PC-3 (cell line): ENCODE measurements around the gene DNPEP. TPM values are rescaled to one million over a fixed set of nuclear protein-coding genes. Genes with fewer than 3 reads are reported as not detected.

Source experiments
- ATAC-seq: fragments of 200-7000 bp; cut with Tn5 transposase; 2 replicates; pipeline ENCODE4 v1.9.1; 2020; ENCODE audit warnings: mild to moderate bottlenecking, moderate library complexity
- BruUV-seq: library from RNA; stranded (reverse); fragments of 400-500 nt; replicated peaks from 2 replicates; lab custom pipeline; 2021; lab: Mats Ljungman, UMichigan
- CTCF ChIA-PET: fragments of 300-600 bp; sonication (Branson Sonifier 250); formaldehyde crosslinking; loops from one replicate; lab custom pipeline; 2022; ENCODE audit warnings: antibody characterized with exemption; lab: Charles Lee
- POLR2A ChIA-PET: fragments of 300-600 bp; sonication (Branson Sonifier 250); formaldehyde crosslinking; loops from one replicate; lab custom pipeline; 2022; ENCODE audit warnings: antibody characterized with exemption; ENCODE audit not compliant: unreplicated experiment; lab: Charles Lee
- DNase-seq: peaks from one replicate; pipeline ENCODE4 v3.0.0-alpha.2; 2015
- H2AFZ ChIP-seq: fragments of 300-600 bp; sonication (generic); 2 replicates; pipeline ENCODE4 v1.6.0; 2016; ENCODE audit warnings: antibody characterized with exemption, low read length
- H3F3A ChIP-seq: fragments of 300-600 bp; sonication (generic); one replicate; pipeline ENCODE4 v1.6.0; 2017; ENCODE audit warnings: antibody characterized with exemption, low read length, control low read depth, mild to moderate bottlenecking; ENCODE audit not compliant: unreplicated experiment
- H3K27ac ChIP-seq: fragments of 300-600 bp; sonication (generic); 2 replicates; pipeline ENCODE4 v1.5.1; 2016; ENCODE audit warnings: mild to moderate bottlenecking, low read length
- H3K27me3 ChIP-seq: fragments of 300-600 bp; sonication (generic); 2 replicates; pipeline ENCODE4 v1.6.1; 2016; ENCODE audit warnings: low read length, mixed read lengths
- H3K36me3 ChIP-seq: fragments of 300-600 bp; sonication (generic); 2 replicates; pipeline ENCODE4 v1.6.1; 2016; ENCODE audit warnings: low read depth, mixed run types, low read length, mixed read lengths
- H3K4me1 ChIP-seq: fragments of 300-600 bp; sonication (generic); 2 replicates; pipeline ENCODE4 v1.5.1; 2016; ENCODE audit warnings: low read length; ENCODE audit not compliant: insufficient read depth
- H3K4me2 ChIP-seq: fragments of 300-600 bp; sonication (generic); 2 replicates; pipeline ENCODE4 v1.6.0; 2016; ENCODE audit warnings: low read length
- H3K4me3 ChIP-seq: fragments of 300-600 bp; sonication (generic); 2 replicates; pipeline ENCODE4 v1.5.1; 2016; ENCODE audit warnings: mild to moderate bottlenecking, low read length, mixed read lengths
- H3K79me2 ChIP-seq: fragments of 300-600 bp; sonication (generic); 2 replicates; pipeline ENCODE4 v1.6.1; 2017; ENCODE audit warnings: low read length, mixed read lengths
- H3K9ac ChIP-seq: fragments of 300-600 bp; sonication (generic); 2 replicates; pipeline ENCODE4 v1.6.0; 2016; ENCODE audit warnings: mild to moderate bottlenecking, low read length
- H3K9me2 ChIP-seq: fragments of 300-600 bp; sonication (generic); replicated peaks from 2 replicates; pipeline ENCODE4 v1.6.1; 2016; ENCODE audit warnings: mixed run types, low read length, mixed read lengths
- H3K9me3 ChIP-seq: fragments of 300-600 bp; sonication (generic); 2 replicates; pipeline ENCODE4 v1.6.1; 2016; ENCODE audit warnings: low read length, mixed read lengths
- H4K20me1 ChIP-seq: fragments of 300-600 bp; sonication (generic); 2 replicates; pipeline ENCODE4 v1.6.1; 2016; ENCODE audit warnings: low read length, mixed read lengths
- EZH2 ChIP-seq: fragments of 300-600 bp; sonication (generic); IDR thresholded peaks from one replicate; pipeline ENCODE4 v1.6.1; 2017; ENCODE audit warnings: antibody characterized with exemption, mild to moderate bottlenecking, low read length; ENCODE audit not compliant: unreplicated experiment
- EZH2phosphoT487 ChIP-seq: fragments of 300-600 bp; sonication (generic); IDR thresholded peaks from 2 replicates; pipeline ENCODE4 v1.6.1; 2018; ENCODE audit warnings: mild to moderate bottlenecking, antibody characterized with exemption, low read length, borderline replicate concordance
- intact Hi-C: fragments of 100-400 bp; cut with micrococcal nuclease; formaldehyde crosslinking; loops from 2 replicates; pipeline ENCODE4 v1.9.0; 2023
- total RNA-seq: library from RNA; depleted of rRNA; stranded (reverse); fragments of >200 nt; gene quantifications from 2 replicates; pipeline ENCODE4 v1.2.3, GENCODE V29; 2014
- TF ChIP-seq, protein P1 (sequence below): fragments of 300-600 bp; sonication (generic); conservative IDR thresholded peaks from 2 replicates; pipeline ENCODE4 v1.5.1; 2017; ENCODE audit warnings: antibody characterized with exemption, low read depth, mild to moderate bottlenecking, low read length

DNPEP gene
- total RNA-seq, 1 experiment from 2014 or later, result 114 TPM

DNA sequence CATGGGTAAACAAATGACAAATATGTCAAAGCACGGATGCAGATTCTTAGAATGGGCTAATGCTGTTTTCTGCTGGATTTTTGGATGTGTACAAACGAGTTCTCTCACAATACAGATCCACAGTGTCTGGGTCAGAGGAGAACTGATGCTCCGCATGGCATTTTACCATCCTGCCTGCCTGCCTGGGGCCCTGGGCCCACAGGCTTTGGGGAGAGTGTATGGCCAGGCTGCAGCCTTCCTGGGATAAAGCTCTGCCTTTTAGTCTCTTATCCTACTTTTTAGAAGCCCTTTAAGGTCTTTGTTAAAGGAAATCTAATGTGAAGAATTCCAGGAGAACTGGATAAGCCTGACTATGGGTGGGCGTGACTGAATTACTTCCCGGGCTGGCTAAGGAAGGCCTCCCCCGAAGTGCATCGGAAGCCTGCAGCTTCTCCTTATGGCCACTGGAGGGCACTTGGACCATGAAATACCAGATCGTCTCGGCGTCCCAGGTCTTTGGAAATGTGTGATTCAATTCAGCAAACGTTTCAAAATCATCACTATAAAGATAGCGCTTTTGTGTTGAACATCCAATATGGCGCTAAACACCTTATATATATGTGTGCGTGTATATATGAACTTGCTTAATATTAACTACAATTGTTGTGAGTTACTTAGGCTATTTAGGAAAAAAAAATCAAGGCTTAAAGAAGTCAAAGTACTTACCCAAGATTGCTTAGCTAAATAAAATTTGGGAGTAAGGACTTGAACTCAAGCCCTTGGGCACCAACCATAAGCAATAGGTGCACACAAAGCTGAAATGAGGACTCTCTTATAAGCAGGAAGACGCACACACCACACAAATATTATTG lies 15.2 kb upstream of the DNPEP start:
- H3K27me3 ChIP-seq, result no peaks in the 10 kb centered on the region
- intact Hi-C loops, result loop anchor here (1.0 to 2.0 kb wide), 2 partner anchors 50 to 127 kb away; no protein-coding TSS in a partner anchor
- no peak overlapping the region for H3K4me3 ChIP-seq
- no peaks in the 10 kb centered on the region for H3K36me3 ChIP-seq
- H3K9me3 ChIP-seq, result no peaks in the 10 kb centered on the region
- H3K4me1 ChIP-seq, result peaks cover 34% of the 10 kb centered on the region
- no peaks in the 10 kb centered on the region for H3K9me2 ChIP-seq
- 0 out of 2 replicates have a peak overlapping the region, but pooled peaks have one; percentile 6 for H2AFZ ChIP-seq
- ChIA-PET CTCF (interaction anchor here (0.5 to 2.3 kb wide), 10 partner anchors 31 to 149 kb away, joined by 3 to 21 read pairs (median 3); no protein-coding TSS in a partner anchor), POLR2A (interaction anchor here (0.7 kb wide), 1 partner anchor 79 kb away, joined by 4 read pairs; no protein-coding TSS in a partner anchor)
- DNase-seq (peak; percentile 90), ATAC-seq (peak; percentile 54)
- H3K79me2 ChIP-seq, result no peaks in the 10 kb centered on the region
- H3K27ac ChIP-seq, result no peak overlapping the region
- H3F3A ChIP-seq, result peaks cover 7% of the 10 kb centered on the region
- H3K9ac ChIP-seq, result no peak overlapping the region
- TF ChIP-seq EZH2 (no peak), EZH2phosphoT487 (no peak)
- TF ChIP-seq, protein P1, sequence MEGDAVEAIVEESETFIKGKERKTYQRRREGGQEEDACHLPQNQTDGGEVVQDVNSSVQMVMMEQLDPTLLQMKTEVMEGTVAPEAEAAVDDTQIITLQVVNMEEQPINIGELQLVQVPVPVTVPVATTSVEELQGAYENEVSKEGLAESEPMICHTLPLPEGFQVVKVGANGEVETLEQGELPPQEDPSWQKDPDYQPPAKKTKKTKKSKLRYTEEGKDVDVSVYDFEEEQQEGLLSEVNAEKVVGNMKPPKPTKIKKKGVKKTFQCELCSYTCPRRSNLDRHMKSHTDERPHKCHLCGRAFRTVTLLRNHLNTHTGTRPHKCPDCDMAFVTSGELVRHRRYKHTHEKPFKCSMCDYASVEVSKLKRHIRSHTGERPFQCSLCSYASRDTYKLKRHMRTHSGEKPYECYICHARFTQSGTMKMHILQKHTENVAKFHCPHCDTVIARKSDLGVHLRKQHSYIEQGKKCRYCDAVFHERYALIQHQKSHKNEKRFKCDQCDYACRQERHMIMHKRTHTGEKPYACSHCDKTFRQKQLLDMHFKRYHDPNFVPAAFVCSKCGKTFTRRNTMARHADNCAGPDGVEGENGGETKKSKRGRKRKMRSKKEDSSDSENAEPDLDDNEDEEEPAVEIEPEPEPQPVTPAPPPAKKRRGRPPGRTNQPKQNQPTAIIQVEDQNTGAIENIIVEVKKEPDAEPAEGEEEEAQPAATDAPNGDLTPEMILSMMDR, result peak; percentile 95
- 0 out of 2 replicates have a peak overlapping the region, but pooled peaks have one; percentile 18 for H3K4me2 ChIP-seq
- H4K20me1 ChIP-seq, result no peaks in the 10 kb centered on the region
- BruUV-seq, result no TSS peak

DNA sequence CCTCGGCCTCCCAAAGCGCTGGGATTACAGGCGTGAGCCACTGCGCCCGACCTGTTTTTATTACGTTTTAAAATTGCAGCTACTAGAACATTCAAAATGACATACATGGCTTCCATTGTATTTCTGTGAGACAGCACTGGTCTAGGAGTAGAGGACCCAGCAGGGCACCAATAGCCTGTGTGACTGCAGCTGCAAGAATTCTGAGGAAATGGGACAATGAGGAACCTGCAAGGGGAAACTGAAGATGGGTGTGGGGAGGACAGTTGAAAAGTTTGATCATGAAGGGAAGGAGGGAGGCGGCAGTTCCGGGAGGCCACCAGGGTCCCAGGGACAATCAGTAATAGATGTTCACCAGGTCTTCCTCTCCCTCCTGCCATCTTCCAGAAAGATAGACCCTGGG lies 13.9 kb upstream of the DNPEP start:
- intact Hi-C loops, result loop anchor here (2.0 kb wide), 1 partner anchor 51 kb away; no protein-coding TSS in a partner anchor
- H3K27ac ChIP-seq, result no peak overlapping the region
- peaks cover 7% of the 10 kb centered on the region for H3F3A ChIP-seq
- TF ChIP-seq EZH2phosphoT487 (no peak), EZH2 (no peak)
- TF ChIP-seq, protein P1, result no peak
- no peaks in the 10 kb centered on the region for H3K27me3 ChIP-seq
- no peaks in the 10 kb centered on the region for H3K9me2 ChIP-seq
- no peak for ATAC-seq
- no peak overlapping the region for H2AFZ ChIP-seq
- no peaks in the 10 kb centered on the region for H4K20me1 ChIP-seq
- no TSS peak for BruUV-seq
- H3K36me3 ChIP-seq, result no peaks in the 10 kb centered on the region
- H3K4me2 ChIP-seq, result no peak overlapping the region
- no peaks in the 10 kb centered on the region for H3K9me3 ChIP-seq
- H3K4me3 ChIP-seq, result no peak overlapping the region
- H3K4me1 ChIP-seq, result peaks cover 42% of the 10 kb centered on the region
- CTCF ChIA-PET, result interaction anchor here (0.5 to 2.3 kb wide), 2 partner anchors 14 to 128 kb away, joined by 6 to 21 read pairs; partner anchors contain the start of gene DNPEP
- no peak for DNase-seq
- no peak overlapping the region for H3K9ac ChIP-seq
- POLR2A ChIA-PET, result no interaction called here
- H3K79me2 ChIP-seq, result no peaks in the 10 kb centered on the region
